Effector memory CD8-positive, alpha-beta T cell (primary cell): ENCODE measurements around the gene NHERF1.

Experiments
- ATAC-seq: fragments of 150-1000 bp; cut with Tn5 transposase; replicated peaks from 2 replicates; pipeline ENCODE4 v1.10.0; 2021; ENCODE audit warnings: mild to moderate bottlenecking, moderate library complexity
- DNase-seq, 3 experiments: peaks; one replicate each; pipeline ENCODE4 v3.0.0; 2021
- H3K27ac Mint-ChIP-seq, 2 donors: one replicate each; pipeline ENCODE4 v1.8.0; 2022; ENCODE audit warnings: mild to moderate bottlenecking in 2 of 2, mixed read lengths in 2 of 2, moderate library complexity in 2 of 2
- H3K27me3 Mint-ChIP-seq, 2 donors: one replicate each; pipeline ENCODE4 v1.8.0; 2022; ENCODE audit warnings: mixed read lengths in 2 of 2
- H3K36me3 Mint-ChIP-seq: one replicate; pipeline ENCODE4 v1.8.0; 2022; ENCODE audit warnings: mild to moderate bottlenecking, moderate library complexity, mixed read lengths; ENCODE audit not compliant: insufficient read depth
- H3K4me1 Mint-ChIP-seq, 2 donors: one replicate each; pipeline ENCODE4 v1.8.0; 2022; ENCODE audit warnings: low read depth in 2 of 2, mixed read lengths in 2 of 2
- H3K4me3 Mint-ChIP-seq, 2 donors: one replicate each; pipeline ENCODE4 v1.8.0; 2022; ENCODE audit warnings: mild to moderate bottlenecking in 2 of 2, mixed read lengths in 2 of 2, moderate library complexity in 2 of 2
- H3K9me3 Mint-ChIP-seq, 2 donors: one replicate each; pipeline ENCODE4 v1.8.0; 2022; ENCODE audit warnings: mixed read lengths in 2 of 2

Gene NHERF1

DNA sequence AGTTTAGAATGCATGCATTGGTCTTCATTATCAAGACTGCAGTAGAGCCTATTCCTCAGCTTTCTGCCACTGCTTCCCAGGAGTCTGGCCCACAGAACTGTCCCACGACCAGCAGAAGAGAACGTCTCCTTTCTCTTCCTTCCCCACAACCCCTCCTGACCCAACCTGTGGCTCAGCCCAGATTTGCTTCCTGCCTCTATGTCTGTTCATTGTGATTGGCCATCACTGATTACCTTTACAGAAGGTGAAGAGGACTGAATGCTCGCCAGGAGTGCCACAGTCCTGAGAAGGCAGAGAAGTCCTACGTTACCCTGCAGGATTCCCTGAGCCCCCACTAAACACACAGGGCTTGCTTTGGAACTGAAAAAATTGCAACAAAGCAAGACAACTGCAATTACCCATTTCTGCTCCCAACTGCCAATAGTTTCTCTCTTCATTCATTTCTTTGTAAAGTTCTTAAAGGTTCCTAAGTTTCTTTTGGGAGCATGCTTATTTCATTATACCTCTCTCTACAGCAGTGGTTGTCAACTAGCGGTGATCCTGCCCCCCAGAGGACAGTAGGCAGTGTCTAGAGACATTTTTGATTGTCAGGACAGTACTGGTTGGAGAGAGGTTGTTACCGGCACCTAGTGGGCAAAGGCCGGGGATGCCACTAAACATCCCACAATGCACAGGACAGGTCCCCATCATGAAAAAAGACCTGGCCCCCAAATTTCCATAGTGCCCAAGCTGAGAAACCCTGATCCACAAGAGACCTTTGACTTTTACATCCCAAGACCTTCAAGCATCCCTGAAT lies 32.2 kb downstream of the NHERF1 start:
- Mint-ChIP-seq H3K4me3 (peak overlapping the region; percentile 72 to 75), H3K27ac (peak overlapping the region; percentile 91 to 94), H3K9me3 (no peaks in the 10 kb centered on the region), H3K36me3 (peaks cover 20% of the 10 kb centered on the region), H3K4me1 (peaks cover 56% of the 10 kb centered on the region in 2 donors), H3K27me3 (no peaks in the 10 kb centered on the region)
- ATAC-seq (peak; percentile 34), DNase-seq (peak; percentile 25 to 37 (median 28))

DNA sequence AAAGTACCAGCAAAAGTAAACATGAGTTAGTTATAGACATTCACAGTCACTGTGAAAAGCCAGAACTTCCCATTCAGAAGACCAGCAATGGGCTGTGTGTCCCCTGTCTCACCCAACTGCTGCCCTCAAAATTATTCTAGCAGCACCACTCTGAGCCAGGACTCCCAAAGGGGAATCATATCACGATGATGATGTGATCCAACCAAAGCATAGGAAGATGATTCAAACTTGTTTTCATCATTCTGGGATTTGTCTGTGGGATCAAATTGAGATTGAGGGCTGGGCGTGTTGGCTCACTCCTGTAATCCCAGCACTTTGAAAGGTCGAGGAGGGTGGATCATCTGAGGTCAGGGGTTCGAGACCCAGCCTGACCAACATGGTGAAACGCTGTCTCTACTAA lies 34.1 kb downstream of the NHERF1 start:
- H3K4me1 Mint-ChIP-seq, result peaks cover 39 to 44% of the 10 kb centered on the region in 2 donors
- ATAC-seq, result no peak

DNA sequence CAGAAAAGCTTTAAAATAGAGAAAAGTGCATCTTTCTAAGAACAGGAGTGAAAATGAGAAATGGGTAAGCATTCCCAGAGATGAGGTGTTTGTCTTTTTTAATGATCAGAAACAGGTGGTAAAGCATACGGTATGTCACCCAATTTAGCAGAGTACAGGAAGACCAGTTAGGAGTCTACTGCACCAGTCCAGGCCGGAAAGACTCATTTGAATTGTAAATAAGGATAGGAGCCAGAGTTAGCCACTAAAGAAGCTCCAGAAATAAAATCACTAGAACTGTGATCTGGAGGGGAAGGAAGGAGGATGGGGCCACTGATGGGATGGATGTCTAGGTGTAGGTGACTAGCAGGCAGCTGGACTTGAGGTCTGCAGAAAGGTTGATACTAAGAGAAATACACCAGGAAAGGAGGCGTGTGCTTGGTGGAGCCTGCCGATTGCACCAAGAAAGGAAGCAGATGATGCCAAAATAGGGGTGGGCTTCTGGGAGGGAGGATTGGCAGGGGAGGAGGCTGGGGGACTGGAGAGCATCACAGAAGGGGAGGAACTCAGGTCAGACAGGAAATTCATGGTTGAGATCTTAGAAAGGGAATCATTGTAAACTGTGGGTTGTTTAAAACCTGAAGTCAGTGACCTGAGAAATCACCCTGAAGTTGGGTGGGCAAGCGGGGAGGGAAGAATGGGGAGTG lies 35.8 kb downstream of the NHERF1 start:
- H3K4me3 Mint-ChIP-seq, result no peak overlapping the region
- H3K4me1 Mint-ChIP-seq, result peaks cover 37 to 39% of the 10 kb centered on the region in 2 donors
- H3K9me3 Mint-ChIP-seq, result no peaks in the 10 kb centered on the region
- no peaks in the 10 kb centered on the region for H3K27me3 Mint-ChIP-seq
- peaks cover 16% of the 10 kb centered on the region for H3K36me3 Mint-ChIP-seq
- DNase-seq (no peak), ATAC-seq (no peak)
- peak overlapping the region in 1 of 2 donors; percentile 92 for H3K27ac Mint-ChIP-seq

More for the DNA sequence above, 34.1 kb downstream of the NHERF1 start:
- no peak for DNase-seq
- H3K27ac Mint-ChIP-seq, result peak overlapping the region; percentile 87 to 92
- H3K27me3 Mint-ChIP-seq, result no peaks in the 10 kb centered on the region
- no peak overlapping the region for H3K4me3 Mint-ChIP-seq
- peaks cover 17% of the 10 kb centered on the region for H3K36me3 Mint-ChIP-seq
- no peaks in the 10 kb centered on the region for H3K9me3 Mint-ChIP-seq

DNA sequence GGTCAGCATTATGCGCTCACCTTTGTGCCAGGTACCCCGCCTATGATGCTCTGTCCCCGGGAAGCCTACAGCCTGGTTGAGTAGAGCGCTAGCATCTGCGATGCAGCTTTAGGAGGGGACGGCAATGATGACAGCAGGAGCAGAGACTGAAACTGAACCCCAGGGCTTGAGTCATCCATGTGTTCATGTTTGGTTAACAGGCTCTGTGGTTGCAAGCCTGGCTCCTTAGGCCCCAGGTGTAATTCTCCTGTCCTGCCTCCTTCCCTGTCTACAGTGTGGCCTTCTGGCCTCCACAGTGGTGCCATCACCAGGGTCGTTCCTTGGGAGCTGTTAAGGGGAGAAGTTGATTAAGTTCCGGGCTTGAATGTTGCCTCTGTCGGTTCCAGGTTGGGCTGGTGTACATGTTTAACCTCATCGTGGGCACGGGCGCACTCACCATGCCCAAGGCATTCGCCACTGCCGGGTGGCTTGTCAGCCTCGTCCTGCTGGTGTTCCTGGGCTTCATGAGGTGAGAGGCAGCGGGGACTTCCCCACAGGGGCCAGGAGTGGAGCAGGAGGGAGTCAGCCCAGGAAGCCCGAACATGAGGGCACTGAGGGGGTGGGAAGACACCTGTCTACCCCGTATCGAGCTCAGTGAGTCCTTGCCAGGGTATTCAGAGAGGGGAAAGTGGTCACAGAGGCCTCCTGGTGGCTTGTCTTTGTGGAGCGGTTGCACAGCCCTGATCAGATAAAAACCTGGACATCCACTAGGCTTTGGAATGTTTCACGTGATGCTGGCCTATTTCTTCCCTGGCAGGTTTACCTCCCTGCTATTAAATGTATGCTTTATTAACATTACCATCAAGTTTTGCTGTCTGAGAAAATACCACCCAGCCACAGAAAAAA lies 36.9 kb downstream of the NHERF1 start:
- ATAC-seq, result no peak
- no peaks in the 10 kb centered on the region for H3K27me3 Mint-ChIP-seq
- H3K4me1 Mint-ChIP-seq, result peaks cover 29 to 30% of the 10 kb centered on the region in 2 donors
- peaks cover 21% of the 10 kb centered on the region for H3K36me3 Mint-ChIP-seq
- H3K4me3 Mint-ChIP-seq, result no peak overlapping the region
- H3K9me3 Mint-ChIP-seq, result no peaks in the 10 kb centered on the region
- H3K27ac Mint-ChIP-seq, result peak overlapping the region in 1 of 2 donors; percentile 53
- no peak for DNase-seq

DNA sequence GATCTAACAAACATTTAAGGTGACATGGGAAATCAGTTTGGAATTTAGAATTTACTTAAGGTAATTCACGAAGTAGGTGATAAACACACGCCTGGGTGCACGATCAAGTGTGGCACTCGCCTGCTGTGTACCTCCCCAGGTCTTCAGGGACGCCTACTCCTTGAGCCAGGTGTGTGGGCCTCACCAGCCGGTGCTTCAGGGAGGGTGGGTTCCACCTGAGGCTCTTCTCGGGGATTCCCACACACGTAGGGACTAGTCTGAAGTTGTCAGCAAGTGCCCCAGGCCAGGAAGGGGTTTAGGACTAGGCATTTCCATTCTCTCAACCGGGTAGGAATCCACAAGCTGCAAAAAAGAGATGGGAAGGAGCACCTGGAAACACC lies 37.5 kb downstream of the NHERF1 start:
- H3K27me3 Mint-ChIP-seq, result no peaks in the 10 kb centered on the region
- no peak for ATAC-seq
- peaks cover 18% of the 10 kb centered on the region for H3K36me3 Mint-ChIP-seq
- DNase-seq, result no peak
- H3K27ac Mint-ChIP-seq, result no peak overlapping the region
- H3K9me3 Mint-ChIP-seq, result no peaks in the 10 kb centered on the region
- H3K4me3 Mint-ChIP-seq, result no peak overlapping the region
- H3K4me1 Mint-ChIP-seq, result peaks cover 27 to 29% of the 10 kb centered on the region in 2 donors

DNA sequence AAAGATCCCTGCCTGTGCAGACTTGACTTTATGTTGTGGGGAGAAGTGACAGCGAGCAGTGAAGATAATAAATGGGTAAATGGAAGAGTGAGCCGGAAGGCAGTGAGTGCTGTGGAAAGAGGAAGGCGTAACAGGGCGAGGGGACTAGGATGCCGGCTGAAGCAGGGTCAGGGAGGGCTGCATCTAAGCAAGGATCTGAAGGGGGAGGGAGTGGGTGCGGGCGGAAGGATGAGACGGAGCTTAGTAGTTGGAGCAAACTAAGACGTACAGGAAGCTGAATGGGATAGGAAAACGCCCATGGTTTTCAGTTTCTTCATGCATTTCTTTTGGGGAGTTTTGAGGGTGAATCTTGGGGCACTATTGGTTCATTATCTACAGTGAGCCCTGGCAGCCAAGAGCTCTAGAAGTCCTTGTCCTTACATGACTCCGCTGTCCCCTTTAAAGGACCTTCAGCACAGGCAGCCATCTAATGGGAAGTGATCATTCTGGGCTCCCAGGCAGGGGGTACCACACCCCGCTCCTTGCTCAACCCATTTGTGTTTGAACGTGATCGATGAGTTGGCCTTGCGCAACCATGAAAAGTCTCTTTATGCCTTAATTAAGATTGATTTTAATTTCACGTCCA lies 38.1 kb downstream of the NHERF1 start:
- Mint-ChIP-seq H3K9me3 (no peaks in the 10 kb centered on the region), H3K27ac (no peak overlapping the region), H3K27me3 (no peaks in the 10 kb centered on the region), H3K36me3 (peaks cover 20% of the 10 kb centered on the region), H3K4me1 (peaks cover 24 to 30% of the 10 kb centered on the region in 2 donors), H3K4me3 (no peak overlapping the region)
- no peak for DNase-seq
- ATAC-seq, result no peak

DNA sequence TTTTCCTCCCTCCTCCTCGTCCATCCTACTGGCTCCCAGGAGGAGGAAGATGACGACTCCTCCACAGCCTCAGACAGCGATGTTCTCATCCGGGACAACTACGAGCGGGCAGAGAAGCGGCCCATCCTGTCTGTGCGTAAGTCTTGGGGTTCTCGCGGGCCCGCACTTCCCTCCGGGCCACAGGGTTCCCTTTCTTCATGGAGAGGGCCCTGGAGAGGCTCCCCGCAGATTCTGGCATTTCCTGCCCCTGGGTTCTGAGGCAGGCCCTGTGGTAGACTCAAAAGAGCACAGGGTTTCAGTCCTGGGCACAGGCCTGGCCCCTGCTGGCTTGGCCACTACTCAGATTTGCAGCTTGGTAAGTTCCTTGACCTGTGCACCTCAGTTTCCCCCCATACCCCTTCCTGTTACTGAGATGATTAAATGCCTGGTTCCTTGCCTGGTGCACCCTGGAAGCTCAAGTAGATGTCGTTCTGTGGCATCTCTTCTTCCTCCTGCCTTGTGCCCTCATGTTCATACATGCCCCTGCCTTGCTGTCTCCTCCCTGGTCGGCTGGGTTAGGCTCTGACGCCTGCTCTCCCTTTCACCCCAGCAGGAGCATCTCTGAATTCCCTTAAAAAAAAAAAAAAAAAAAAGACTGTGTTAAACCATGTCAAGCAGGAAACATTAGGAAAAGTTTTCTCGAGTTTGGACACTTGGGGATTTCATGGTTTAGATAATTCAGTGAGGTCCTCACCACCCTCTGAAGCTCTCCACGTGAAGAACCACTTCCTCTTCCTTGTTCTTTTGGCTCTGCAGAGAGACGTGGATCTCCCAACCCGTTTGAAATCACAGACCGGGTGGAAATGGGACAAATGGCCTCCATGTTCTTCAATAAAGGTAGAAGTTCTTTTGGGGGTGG lies 42.0 kb downstream of the NHERF1 start:
- Mint-ChIP-seq H3K4me1 (peaks cover 13 to 17% of the 10 kb centered on the region in 2 donors), H3K27ac (peak overlapping the region in 1 of 2 donors; percentile 51), H3K4me3 (peak overlapping the region in 1 of 2 donors; percentile 27), H3K27me3 (no peaks in the 10 kb centered on the region), H3K36me3 (peaks cover 35% of the 10 kb centered on the region), H3K9me3 (no peaks in the 10 kb centered on the region)
- ATAC-seq, result no peak
- no peak for DNase-seq

DNA sequence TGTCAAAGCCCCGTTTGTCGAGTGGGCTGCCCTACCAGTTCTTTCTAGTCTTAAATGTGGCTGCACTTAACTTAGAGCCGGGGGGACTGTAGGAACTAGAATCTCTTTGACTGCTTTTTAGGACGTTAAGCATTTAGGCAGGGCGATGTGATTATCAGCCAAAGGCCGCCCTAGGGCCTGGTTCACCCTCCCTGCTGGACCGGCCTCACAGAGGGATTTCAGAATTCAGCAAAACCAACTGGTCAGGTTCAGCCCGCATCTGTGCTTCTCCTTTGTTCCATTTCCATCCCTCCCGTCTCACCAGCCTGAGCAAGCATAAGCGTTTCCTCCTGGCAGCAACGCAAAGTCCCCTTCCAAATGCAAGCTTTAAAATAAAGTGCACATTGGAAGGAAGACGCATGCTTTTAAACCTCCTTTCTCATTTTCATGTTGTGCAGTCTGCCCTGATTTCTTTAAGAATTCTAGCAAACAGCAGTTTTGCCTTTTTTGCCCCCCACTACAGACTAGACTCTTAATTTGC lies 44.2 kb downstream of the NHERF1 start:
- Mint-ChIP-seq H3K4me3 (no peak overlapping the region), H3K4me1 (peaks cover 13 to 14% of the 10 kb centered on the region in 2 donors), H3K36me3 (peaks cover 37% of the 10 kb centered on the region), H3K9me3 (no peaks in the 10 kb centered on the region), H3K27ac (no peak overlapping the region), H3K27me3 (no peaks in the 10 kb centered on the region)
- DNase-seq (no peak), ATAC-seq (no peak)

DNA sequence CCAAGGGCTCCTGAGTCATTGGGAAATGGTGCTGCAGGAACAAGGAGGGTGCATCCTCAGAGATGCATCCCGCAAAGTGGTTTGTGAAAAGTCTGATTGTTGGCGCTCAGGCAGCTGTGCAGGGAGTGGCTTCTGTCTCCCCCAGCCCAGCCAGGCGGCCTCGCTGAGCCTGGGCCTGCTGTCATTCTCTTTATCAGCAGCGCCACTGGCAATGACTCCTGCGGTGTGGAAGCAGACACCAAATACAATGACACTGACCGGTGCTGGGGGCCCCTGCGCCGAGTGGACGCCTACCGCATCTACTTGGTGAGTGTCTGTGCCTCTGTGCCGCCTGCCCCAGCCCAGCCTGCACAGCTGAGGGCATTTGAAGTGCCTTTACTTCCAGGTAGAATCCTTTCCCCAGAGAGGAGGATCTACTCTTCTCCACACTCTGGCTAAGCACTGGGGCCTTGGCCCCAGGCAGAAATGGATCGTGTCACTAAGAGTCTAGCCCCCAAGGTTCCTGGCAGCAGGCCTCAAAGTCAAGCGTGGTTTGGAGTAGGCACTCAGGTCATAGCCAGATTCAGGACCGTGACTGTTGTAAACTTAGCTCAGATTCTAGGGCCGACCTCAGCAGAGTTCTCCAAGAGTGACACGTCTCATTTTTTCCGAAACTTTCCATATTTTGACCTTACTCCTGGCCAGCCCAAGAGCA lies 47.0 kb downstream of the NHERF1 start:
- ATAC-seq, result no peak
- no peak for DNase-seq
- peaks cover 27% of the 10 kb centered on the region for H3K36me3 Mint-ChIP-seq
- no peaks in the 10 kb centered on the region for H3K27me3 Mint-ChIP-seq
- no peak overlapping the region for H3K4me3 Mint-ChIP-seq
- peaks cover 9 to 12% of the 10 kb centered on the region in 2 donors for H3K4me1 Mint-ChIP-seq
- no peak overlapping the region for H3K27ac Mint-ChIP-seq
- H3K9me3 Mint-ChIP-seq, result no peaks in the 10 kb centered on the region

DNA sequence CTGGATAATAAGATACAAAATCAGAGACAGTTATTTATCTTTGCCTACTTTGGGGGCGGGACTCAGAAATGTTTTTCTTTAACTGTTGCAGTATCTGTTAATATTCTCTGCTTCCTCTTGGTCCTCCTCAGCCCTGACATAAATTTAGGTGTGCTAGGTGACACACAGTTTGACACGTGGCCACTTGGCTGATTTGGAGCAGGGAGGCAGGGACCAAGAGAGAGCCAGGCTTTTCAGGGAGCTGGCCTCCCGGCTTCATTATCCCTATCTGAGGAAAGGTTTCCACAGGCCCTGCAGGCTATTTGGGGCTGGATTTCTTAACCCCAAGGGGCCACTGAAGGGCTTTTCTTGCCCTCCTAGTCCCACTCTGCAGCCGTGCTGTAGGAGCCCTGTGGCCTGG lies 47.8 kb downstream of the NHERF1 start:
- Mint-ChIP-seq H3K4me1 (peaks cover 4% of the 10 kb centered on the region in 2 donors), H3K4me3 (no peak overlapping the region), H3K9me3 (no peaks in the 10 kb centered on the region), H3K27ac (no peak overlapping the region), H3K36me3 (peaks cover 29% of the 10 kb centered on the region), H3K27me3 (no peaks in the 10 kb centered on the region)
- DNase-seq (no peak), ATAC-seq (no peak)

DNA sequence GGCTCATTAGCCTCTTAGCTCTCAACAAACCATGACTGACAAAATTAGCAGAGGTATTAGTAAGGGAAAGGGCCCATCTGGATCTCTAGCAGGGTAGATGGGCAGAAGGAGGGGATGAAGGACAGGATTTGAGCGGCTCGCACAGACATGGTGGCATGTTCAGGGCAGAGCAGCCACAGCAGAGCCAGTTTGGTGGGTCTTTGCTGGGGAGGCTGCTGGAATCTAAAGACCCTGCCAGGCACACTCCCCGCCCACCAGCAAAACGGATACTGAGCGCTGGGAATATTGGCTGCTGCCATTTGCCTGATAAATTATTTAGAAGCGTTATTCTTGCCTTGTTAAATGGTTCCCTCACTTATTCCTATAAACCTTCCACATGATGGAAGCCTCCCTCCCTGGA lies 48.4 kb downstream of the NHERF1 start:
- Mint-ChIP-seq H3K4me1 (no peaks in the 10 kb centered on the region), H3K27me3 (no peaks in the 10 kb centered on the region), H3K9me3 (no peaks in the 10 kb centered on the region), H3K27ac (no peak overlapping the region), H3K4me3 (no peak overlapping the region), H3K36me3 (peaks cover 25% of the 10 kb centered on the region)
- ATAC-seq, result no peak
- DNase-seq, result no peak

DNA sequence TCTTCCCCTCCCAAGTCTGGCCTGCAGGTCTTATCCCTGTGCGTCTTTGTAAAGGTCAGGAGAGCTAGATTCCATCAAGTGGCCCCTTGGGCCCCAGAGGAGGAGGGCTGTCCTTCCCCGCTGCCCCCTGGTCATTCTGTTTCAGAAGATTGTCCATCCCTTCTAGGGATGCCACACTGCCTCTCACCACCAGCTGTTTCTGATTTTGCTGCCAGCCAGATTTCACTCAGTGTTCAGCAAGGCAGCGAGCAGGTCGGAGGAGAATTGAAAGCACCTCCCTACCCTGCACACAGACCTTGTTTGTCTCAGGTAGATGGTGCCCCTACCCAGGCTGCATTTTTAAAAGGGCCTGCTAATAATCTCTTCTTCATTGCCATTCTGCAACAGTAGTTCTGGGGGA lies 49.4 kb downstream of the NHERF1 start:
- peaks cover 0 to 1% of the 10 kb centered on the region in 2 donors for H3K4me1 Mint-ChIP-seq
- H3K36me3 Mint-ChIP-seq, result peaks cover 25% of the 10 kb centered on the region
- H3K9me3 Mint-ChIP-seq, result no peaks in the 10 kb centered on the region

More for the DNA sequence above, 49.4 kb downstream of the NHERF1 start:
- no peak overlapping the region for H3K4me3 Mint-ChIP-seq
- ATAC-seq (no peak), DNase-seq (no peak)
- no peaks in the 10 kb centered on the region for H3K27me3 Mint-ChIP-seq
- no peak overlapping the region for H3K27ac Mint-ChIP-seq
